ENCODE data around the gene IARS2.

GRCh38 chr1:220139966-220140365, 46.0 kb downstream of the IARS2 start:
- TF ChIP-seq, protein P1, sequence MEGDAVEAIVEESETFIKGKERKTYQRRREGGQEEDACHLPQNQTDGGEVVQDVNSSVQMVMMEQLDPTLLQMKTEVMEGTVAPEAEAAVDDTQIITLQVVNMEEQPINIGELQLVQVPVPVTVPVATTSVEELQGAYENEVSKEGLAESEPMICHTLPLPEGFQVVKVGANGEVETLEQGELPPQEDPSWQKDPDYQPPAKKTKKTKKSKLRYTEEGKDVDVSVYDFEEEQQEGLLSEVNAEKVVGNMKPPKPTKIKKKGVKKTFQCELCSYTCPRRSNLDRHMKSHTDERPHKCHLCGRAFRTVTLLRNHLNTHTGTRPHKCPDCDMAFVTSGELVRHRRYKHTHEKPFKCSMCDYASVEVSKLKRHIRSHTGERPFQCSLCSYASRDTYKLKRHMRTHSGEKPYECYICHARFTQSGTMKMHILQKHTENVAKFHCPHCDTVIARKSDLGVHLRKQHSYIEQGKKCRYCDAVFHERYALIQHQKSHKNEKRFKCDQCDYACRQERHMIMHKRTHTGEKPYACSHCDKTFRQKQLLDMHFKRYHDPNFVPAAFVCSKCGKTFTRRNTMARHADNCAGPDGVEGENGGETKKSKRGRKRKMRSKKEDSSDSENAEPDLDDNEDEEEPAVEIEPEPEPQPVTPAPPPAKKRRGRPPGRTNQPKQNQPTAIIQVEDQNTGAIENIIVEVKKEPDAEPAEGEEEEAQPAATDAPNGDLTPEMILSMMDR (conservative IDR thresholded peaks at IDR 0.05) = no peak
- no peak for TF ChIP-seq ZFX (IDR thresholded peaks at IDR 0.05)

Data from C4-2B (cell line).